ENCODE data around the gene ACOX3.

GRCh38 chr4:8381814-8382581 is 58.5 kb downstream of the ACOX3 start:
- TF ChIP-seq ZBTB40 (IDR thresholded peaks at IDR 0.05; ENCODE audit: borderline replicate concordance), result no peak
- no peak for TF ChIP-seq RBBP5 (conservative IDR thresholded peaks at IDR 0.05)
- TF ChIP-seq EZH2 (IDR thresholded peaks at IDR 0.05; ENCODE audit: borderline replicate concordance, control insufficient read depth, low read depth, low read length), result no peak
- TF ChIP-seq GABPA (IDR thresholded peaks at IDR 0.05; ENCODE audit: low read depth), result no peak
- no peak for TF ChIP-seq SUZ12 (IDR thresholded peaks at IDR 0.05; ENCODE audit: unreplicated experiment)
- TF ChIP-seq RFX5 (IDR thresholded peaks at IDR 0.05; ENCODE audit: low read depth, low read length), result no peak
- peak; percentile 27; the same call in 1 of the 2 replicates for TF ChIP-seq POLR2A (IDR thresholded peaks at IDR 0.05; ENCODE audit: low read depth, low read length)
- TF ChIP-seq ETV6 (conservative IDR thresholded peaks at IDR 0.05 in 1 of 2, IDR thresholded peaks at IDR 0.05 in 1 of 2; ENCODE audit: borderline replicate concordance in 1 of 2, low read depth in 1 of 2), result no peak
- no peak for TF ChIP-seq CTCF (IDR thresholded peaks at IDR 0.05 in 2 of 3, conservative IDR thresholded peaks at IDR 0.05 in 1 of 3; ENCODE audit: control insufficient read depth in 2 of 3, extremely low read depth in 1 of 3, insufficient read depth in 1 of 3, low read depth in 3 of 3, low read length in 3 of 3)
- TF ChIP-seq BACH1 (IDR thresholded peaks at IDR 0.05; ENCODE audit: borderline replicate concordance), result no peak
- no peak for TF ChIP-seq KDM1A (IDR thresholded peaks at IDR 0.05; ENCODE audit: borderline replicate concordance)
